NCI-H510A treated with DMSO at 0.1 percent for 48 hours (cell line): ENCODE measurements around the gene SLC39A11.

Experiments used
- DNase-seq: peaks from one replicate; lab custom pipeline; 2025; lab: John Stamatoyannopoulos, UW

The SLC39A11 gene

DNA sequence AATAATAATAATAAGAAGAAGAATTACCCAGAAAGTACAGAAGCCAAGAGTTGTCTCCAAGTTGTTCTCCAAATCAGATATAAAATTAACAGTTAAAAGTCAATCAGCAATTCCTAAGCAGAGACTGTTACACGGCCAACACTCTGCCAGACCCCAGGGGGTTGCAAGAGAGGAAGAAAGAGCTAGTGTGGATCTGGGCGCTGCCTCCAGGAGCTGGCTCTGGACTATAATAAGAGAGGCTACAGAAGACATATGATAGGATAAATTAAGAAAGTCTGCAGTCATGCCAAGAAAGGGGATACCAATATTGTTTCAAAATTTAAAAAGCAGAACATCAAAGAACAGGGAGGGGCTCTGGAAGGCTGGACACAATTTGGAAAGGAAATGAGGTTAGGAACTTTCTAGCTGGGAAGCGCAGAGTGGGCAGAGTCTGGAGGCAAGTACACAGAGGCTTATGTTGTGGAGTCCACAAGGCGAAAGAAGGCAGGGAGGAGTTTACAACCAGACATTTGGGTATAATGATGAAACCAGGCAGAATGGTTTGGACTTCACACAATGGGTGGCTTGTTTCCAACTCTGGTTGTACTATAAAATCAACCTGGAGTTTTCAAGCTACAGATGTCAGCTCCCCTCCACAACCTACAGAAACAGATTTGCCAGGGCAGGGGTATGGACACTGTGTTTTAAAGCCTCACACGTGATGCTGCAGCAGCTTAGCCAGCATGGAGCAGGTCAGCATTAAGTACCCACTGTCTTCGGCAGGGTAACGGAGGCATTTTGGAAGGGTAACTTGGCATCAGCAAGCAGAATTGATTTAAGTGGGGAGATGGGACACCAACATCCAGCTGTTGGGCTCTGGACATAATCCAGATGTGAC is 49.4 kb downstream of the SLC39A11 start:
- no peak for DNase-seq

DNA sequence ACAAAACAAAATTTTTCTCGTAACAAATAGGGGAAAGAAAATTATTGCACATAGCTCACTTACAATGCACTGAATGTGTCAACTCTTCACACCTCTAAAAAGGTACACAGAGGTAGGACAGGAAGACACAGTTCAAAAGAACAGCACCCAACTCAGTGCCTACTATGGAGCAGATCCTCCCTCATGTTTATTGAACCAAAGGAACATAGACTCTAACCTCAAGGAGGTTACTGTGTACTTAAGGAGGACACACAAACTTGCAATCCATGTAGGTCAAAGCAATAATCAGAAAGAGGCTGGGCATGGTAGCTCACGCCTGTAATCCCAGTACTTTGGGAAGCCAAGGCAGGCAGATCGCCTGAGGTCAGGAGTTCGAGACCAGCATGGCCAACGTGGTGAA is 50.3 kb downstream of the SLC39A11 start:
- no peak for DNase-seq

DNA sequence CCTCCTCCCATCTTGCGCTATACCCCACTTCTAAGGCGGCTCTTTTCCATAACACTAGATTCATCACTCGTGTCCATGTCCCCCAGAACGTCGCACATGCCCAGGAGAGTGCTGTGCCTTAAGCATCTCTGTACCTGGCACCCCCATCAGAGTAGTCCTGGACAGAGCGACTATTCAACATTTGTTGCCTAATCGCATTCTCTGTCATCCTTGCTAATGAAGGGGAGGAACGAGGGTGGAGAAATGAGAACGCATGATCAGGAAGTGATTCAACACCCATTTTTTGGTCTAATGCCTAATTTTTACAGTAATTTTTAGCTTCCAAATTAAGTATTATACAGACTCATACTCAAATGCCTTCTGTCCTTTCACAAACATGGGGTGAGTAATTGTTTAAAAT is 53.2 kb downstream of the SLC39A11 start:
- no peak for DNase-seq

DNA sequence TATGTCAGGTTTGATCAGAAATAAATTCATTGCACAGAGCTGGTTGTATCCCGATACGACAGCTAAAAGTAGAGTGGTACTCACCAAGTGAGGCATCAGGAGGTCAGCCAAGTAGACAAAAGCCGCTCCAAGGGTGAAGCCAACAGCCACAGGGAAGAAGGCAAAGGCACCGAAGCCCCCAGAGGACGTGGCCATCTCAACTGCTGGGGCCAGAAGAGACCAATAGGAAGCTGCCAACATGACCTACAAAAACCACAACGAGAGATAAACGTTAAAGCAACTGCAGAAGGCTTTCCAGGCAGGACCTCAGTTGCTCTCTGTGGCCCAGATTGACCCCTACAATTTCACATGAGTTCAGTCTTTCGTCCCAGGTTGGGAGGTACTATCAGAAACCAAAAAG is 61.0 kb downstream of the SLC39A11 start:
- no peak for DNase-seq

DNA sequence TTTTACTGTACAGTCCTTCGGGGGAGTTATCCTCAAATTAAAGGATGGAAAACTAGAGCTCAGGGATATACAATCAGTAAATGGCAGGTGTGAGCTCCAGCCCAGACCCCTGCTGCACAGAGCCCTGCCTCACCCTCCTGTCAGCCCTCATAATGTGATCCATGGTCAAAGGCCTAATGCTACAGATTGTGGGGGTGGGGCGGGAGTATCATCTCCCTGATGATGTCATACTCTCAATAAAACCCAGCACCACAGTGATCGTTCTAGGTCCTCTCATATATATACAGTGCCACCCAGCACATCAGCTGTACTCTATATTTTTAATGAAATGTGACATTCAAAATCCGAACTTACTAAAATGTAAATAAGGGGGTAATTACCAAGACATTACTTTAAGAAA is 61.5 kb downstream of the SLC39A11 start:
- no peak for DNase-seq

DNA sequence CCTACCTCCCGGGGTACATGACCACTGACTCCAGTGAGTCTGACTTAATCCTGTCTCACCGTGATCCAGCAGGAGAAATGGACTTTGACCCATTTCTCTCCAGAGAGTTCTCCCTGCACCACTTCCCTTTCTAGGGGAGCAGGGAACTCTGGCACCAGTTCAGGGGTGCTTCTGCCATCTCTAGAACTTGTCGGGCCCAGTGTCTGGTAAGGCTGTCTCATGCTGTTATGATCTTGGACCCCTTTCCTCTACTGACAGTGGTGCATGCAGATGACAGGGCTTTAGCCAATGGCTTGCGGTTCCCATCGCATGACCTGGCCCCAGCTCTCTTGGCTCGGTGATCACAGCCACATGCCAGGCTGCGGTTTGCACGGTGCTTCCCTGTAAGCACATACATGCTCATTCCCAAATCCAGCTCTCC is 62.0 kb downstream of the SLC39A11 start:
- no peak for DNase-seq

DNA sequence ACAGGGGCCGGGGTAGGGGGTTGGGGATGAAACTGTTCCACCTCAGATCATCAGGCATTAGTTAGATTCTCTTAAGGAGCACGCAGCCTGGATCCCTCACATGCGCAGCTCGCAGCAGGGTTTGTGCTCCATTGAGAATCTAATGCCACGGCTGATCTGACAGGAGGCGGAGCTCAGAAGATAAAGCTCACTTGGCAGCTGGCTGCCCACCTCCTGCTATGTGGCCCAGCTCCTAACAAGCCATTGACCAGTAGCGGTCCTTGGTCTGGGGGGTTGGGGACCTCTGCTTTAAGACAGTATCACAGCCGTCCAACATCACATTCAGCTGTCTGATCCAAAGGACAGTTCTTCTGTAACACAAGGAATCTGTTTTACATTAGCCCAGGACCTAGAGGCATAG is 62.5 kb downstream of the SLC39A11 start:
- no peak for DNase-seq

DNA sequence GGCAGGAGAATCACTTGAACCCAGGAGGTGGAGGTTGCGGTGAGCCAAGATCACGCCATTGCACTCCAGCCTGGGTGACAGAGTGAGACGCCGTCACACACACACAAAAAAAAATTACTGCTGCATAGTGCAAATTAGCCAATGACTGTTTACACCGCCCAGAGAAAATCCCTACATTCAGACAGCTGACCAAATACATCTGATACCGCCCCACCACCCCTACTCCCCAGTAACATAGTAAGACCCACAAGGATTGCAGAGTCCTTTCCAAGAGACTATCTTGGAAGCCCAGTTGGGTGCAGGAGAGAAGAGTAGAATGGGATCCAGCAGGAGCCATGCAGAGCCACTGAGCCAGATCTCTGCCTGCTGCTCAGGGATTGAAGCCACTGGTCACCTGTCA is 63.5 kb downstream of the SLC39A11 start:
- DNase-seq: no peak

DNA sequence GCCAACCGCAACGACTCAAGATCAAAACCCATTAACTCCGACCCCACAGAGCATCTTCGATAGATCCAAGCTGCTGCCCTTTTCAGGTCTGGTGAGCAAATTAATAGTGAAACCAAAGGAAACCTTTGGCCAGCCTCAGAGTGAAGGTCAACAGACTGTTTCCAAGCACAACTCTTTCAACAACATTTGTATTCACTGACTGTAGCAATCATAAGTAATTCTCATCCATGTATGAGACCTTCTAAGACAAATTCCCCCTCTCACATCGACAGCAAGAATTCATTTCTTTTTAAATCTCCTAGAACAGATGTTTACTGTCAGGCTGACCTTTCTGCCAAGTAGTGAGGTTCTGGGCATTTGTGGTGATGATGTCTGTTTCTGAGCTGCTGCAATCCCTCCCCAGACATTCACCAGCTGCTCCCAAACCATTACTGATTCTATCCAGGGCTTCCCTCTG is 64.2 kb downstream of the SLC39A11 start:
- no peak for DNase-seq

DNA sequence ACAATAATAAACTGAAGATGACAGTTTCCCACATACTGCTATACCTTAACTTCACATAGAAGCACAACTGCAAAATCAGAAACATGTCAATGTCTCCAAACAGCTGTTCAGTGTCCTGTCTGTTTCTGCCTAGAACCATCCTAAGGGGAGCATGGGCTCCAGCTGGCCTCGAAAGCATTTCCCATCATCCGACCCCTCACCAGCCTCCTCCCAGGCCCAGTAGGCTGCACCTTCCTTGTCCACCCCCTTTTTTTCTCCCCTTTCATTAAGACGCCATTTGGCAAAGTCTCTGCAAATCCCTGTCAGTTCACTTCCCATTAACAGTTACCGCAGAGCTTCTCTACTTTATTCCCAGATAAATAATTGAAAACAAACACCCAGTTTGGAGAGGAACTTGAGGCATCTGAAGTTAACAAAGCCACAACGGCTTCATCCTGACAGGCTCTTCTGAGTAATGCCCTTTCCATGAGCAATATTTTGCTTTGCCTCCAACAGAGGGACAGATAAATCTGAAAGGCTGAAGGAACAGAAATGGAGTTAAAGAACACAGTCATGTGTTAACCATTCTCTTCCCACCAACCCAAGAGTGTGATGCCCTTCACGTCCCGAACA is 65.3 kb downstream of the SLC39A11 start:
- no peak for DNase-seq

DNA sequence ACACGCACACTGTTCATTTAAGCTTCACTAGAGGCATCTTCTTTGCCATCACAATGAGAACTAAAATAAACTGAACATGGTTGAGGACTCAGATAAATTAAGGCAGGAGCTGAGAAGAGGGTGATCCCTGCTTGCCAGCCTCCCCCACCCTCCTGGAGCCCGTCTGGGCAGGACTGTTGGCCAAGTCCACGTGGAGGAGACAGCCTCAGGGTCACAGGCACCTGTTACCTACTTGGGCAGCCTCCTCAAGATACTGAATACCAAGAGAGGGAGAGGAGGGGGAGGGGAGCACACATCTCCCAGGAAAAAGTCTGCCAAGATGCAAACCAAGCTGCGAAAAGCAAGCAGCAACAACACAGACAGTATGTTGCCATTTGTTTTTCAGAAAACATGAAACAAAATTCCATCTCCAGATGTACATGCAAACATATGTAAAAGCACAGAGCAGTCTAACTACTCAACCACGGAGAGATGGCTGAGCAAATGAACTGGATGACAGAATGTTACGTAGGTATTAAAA is 67.4 kb downstream of the SLC39A11 start:
- DNase-seq: no peak

DNA sequence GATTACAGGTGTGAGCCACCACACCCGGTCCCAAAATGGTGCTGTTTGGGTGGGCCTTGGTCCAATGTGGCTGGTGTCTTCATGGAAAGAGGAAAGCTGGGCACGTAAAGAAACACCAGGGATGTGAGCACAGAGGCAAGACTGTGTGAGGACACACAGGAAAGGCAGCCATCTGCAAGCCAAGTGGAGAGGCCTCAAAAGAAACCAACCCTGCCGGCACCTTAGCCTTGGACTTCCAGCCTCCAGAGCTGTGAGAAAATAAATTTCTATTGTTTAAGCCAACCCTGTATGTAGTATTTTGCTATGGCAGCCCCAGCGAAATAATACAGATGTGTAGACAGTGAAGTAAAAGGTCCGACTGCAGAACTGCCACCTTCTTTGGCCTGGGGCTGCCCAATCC is 68.7 kb downstream of the SLC39A11 start:
- DNase-seq: no peak

DNA sequence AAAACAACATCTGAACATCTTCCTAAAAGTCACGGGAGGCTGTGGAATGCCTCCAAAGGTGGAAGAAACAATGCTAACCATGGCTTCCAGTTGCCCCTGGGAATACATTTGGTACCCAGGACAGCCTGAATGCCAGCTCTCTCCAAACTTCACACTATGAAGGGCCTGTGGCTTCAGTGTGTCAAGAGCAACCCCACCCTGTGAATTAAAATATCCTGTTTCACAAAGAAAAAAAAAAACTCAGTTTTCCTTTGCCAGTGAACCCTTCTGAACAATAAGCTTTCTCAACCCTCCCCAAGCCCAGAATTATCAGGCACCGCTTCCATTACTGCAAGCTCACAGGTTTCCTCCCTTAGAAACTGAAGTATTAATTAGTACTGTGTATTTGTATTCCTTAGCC is 69.8 kb downstream of the SLC39A11 start:
- DNase-seq: no peak

DNA sequence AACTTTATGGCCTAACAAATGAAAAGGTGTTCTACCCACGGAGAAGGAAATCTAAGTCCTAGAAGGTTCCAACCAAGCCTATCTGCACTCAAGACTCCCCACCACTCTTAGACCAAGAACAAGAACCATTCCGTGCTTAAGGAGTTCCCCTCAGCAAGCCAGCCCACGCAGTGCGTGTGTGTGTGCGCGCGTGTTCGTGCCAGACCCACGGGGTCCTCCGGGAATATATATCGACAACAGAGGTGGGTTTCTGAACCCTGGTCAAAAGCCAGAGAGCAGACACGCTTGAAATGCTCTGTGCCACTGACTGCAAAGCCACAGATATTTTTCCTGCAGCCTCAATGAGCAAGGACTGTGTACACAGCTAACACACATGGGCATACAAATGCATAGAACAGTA is 70.7 kb downstream of the SLC39A11 start:
- no peak for DNase-seq

DNA sequence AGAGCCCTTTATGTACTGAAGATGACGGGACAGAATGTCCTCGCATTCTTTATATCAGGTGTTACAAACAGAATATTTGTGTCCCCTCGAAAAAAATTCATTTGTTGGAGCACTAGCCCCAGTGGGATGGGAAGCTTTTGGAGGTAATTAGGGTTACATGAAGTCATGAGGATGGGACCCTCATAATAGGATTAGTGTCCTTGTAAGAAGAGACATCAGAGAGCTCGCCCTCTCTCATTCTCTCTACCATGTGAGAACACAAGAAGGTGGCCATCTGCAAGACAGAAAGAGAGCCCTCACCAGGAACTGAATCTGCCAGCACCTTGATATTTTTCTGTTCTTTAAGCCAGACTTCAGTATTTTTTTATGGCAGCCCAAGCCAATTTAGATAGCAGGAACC is 72.4 kb downstream of the SLC39A11 start:
- DNase-seq: no peak

DNA sequence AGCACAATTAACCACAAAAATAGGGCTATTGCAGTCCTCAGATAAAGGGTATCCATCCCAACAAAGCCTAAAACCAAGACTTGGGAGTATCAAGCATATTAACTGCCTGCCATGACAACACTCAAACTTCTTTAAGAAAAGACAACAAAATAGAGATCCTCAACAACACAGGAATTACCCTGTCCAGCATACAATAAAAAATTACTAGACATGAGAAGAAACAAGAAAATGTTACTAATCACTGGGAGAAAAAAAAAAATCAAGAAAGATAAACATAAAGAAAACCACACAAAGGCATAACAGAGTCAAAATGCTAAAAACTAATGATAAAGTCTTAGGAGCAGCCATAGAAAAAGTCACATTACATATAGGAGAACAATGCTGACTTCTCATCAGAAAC is 73.9 kb downstream of the SLC39A11 start:
- no peak for DNase-seq

DNA sequence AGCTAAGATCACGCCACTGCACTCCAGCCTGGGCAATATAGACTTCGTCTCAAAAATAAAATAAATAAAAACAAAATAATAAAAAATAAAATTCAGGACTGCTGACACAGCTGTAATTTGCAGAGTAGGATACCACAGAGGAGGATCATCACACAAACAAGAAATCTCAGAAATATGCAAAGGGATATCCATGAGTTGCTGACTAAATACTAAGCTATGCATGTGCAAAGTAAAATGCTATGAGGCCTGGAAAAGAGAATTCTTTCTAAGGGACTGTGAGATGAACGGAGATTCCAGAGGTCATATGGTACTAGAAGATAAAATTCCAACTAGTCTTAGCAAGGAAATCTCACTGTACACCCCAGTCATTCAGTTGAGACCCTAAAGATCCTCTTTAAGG is 74.8 kb downstream of the SLC39A11 start:
- DNase-seq: no peak

DNA sequence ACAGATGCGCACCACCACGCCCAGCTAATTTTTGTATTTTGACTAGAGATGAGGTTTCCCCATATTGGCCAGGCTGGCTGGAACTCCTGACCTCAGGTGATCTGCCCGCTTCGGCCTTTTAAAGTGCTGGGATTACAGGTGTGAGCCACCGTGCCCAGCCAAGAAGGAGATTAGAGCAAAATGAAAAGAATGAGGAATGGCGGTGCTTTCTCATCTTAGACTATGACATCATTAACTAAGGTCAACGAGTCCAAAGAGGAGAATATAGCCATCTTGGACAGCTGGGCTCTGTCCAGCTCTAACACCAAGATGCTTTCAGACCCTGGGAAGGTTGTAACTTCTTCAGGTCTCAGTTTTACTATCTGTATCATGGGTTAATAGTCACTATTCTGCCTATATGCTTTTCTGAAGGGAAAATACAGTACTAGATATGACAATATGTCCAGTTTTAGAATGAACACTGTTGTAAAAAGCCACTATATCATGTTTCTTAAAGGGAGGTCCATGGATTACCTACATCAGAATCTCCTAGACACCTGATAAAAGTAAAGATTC is 76.7 kb downstream of the SLC39A11 start:
- DNase-seq: no peak

DNA sequence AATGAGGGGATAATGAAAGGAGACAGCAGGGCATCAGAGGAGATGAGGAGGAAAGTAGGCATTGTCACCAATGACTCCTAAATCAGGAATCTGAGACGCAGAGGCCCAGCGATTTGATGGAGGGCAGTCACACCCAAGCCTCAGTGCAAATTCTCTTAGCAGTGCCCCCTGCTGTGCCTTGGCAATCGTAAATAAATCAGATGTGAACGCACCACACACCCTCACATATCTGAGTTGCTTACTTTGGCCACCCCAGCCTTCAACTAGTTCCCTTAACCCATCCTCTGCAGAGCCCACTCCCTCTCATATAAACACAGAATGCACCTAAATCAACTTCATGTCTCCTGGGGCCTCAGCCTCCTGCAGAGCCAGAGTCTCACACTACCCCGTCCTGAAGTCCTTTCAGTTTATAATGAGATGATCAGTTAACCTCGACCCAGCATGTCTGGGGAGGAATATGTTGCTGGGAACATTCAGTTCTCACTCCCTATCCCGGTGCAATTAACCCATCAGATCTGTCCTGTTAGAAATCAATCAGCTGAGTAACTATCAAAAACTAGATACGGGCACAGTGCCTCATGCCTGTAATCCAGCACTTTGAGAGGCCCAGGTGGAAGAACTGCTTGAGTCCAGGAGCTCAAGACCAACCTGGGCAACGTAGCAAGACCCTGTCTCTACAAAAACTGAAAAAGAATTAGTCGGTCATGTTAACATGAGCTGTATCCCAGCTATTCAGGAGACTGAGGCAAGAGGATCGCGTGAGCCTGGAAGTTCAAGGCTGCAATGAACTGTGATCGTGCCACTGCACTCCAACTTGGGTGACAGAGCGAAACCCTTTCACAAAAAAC is 78.4 kb downstream of the SLC39A11 start:
- DNase-seq: no peak

DNA sequence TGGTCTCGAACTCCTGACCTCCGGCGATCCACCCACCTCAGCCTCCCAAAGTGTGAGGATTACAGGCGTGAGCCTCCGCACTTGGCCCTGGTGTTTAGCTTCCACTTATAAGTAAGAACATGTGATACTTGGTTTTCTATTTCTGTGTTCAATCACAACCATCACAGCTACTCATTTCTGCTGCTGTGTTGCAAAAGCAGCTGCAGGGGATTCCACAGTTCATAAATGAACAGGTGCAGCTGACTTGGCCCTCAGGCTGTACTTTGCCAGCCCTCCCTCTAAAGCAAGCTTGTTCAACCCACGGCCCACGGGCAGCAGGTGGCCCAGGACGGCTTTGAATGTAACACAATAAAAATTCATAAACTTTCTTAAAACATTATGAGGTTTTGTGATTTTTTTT is 79.2 kb downstream of the SLC39A11 start:
- DNase-seq: no peak

DNA sequence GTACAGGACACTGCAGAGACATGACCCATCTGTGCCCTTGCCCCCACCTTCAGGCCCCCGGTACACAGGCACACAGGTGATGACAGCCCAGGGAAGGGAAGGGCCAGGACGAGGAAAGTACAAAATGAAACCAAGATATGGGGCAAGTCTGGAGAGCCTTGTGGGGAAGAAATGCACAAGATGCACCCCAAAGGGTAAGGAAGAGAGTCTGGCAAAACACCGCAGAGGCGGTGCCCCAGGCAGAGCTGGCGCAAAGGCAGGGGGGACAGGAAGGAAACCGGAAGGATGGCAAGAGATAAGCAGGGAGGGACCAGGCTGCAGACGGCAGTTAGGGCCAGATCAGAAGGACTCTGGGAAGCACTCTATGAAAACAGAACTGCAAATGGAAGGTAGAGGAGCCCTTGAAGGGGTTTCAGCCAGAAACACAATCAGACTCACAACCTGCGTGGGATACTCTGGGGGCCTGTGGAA is 81.4 kb downstream of the SLC39A11 start:
- no peak for DNase-seq

DNA sequence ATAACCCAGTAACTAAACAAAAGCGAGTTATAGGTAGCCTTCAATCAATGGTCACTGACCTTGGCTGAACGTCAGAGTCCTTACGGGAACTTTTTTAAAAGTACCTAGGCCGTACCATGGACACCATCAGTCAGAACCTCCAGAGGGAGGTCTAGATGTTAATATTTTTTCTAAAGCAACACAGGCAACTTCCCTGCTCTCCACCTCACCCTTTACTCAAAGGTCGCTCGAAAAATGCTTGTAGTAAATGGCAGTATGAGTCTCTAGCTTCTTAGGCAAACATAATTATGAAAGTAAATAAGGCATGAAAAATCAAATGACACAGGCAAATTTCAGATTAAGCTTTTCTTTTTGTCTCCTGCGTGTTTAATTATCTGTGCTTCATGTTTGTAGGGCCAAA is 82.1 kb downstream of the SLC39A11 start:
- DNase-seq: no peak
